Measurements from ENCODE around the gene LRRK1.

- TF ChIP-seq, protein P1, sequence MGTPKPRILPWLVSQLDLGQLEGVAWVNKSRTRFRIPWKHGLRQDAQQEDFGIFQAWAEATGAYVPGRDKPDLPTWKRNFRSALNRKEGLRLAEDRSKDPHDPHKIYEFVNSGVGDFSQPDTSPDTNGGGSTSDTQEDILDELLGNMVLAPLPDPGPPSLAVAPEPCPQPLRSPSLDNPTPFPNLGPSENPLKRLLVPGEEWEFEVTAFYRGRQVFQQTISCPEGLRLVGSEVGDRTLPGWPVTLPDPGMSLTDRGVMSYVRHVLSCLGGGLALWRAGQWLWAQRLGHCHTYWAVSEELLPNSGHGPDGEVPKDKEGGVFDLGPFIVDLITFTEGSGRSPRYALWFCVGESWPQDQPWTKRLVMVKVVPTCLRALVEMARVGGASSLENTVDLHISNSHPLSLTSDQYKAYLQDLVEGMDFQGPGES (IDR thresholded peaks at IDR 0.05; ENCODE audit: low read depth, low read length), result no peak
- TF ChIP-seq, protein P2, sequence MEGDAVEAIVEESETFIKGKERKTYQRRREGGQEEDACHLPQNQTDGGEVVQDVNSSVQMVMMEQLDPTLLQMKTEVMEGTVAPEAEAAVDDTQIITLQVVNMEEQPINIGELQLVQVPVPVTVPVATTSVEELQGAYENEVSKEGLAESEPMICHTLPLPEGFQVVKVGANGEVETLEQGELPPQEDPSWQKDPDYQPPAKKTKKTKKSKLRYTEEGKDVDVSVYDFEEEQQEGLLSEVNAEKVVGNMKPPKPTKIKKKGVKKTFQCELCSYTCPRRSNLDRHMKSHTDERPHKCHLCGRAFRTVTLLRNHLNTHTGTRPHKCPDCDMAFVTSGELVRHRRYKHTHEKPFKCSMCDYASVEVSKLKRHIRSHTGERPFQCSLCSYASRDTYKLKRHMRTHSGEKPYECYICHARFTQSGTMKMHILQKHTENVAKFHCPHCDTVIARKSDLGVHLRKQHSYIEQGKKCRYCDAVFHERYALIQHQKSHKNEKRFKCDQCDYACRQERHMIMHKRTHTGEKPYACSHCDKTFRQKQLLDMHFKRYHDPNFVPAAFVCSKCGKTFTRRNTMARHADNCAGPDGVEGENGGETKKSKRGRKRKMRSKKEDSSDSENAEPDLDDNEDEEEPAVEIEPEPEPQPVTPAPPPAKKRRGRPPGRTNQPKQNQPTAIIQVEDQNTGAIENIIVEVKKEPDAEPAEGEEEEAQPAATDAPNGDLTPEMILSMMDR (IDR thresholded peaks at IDR 0.05), result no peak; the same call in 1 of the 2 replicates
- TF ChIP-seq ELF1 (IDR thresholded peaks at IDR 0.05) (no peak), TAF1 (IDR thresholded peaks at IDR 0.05; ENCODE audit: borderline replicate concordance, low read depth, low read length) (no peak), FOXM1 (IDR thresholded peaks at IDR 0.05; ENCODE audit: low read depth) (no peak), CHD2 (IDR thresholded peaks at IDR 0.05; ENCODE audit: low read length, partially characterized antibody) (no peak), POLR2AphosphoS5 (IDR thresholded peaks at IDR 0.05; ENCODE audit: low read depth, low read length) (no peak), EZH2phosphoT487 (IDR thresholded peaks at IDR 0.05; ENCODE audit: borderline replicate concordance, low read depth) (no peak), RCOR1 (IDR thresholded peaks at IDR 0.05; ENCODE audit: low read length) (no peak), JUND (IDR thresholded peaks at IDR 0.05) (no peak), REST (IDR thresholded peaks at IDR 0.05; ENCODE audit: low read depth, low read length) (no peak)
Observed at GRCh38 chr15:100909989-100910955, 8.9 kb upstream of the LRRK1 start.
